Mononuclear cell (primary cell): Measurements from ENCODE around the gene ENTPD6. TPM values are rescaled to one million over a fixed set of nuclear protein-coding genes. Genes with fewer than 3 reads are reported as not detected.
"Not testable (repeated sequence)": the region's sequence is repeated elsewhere in the genome, so short reads cannot be mapped to it uniquely, and the experiment has no call there.

Experiments
- H3K27me3 ChIP-seq: 2 replicates; pipeline ENCODE4 v1.6.0; 2011; ENCODE audit warnings: low read length, control low read depth; ENCODE audit not compliant: insufficient read depth
- H3K4me1 ChIP-seq: 2 replicates; pipeline ENCODE4 v1.5.1; 2011; ENCODE audit warnings: mild to moderate bottlenecking, low read length, control low read depth; ENCODE audit not compliant: insufficient read depth
- H3K4me3 ChIP-seq: 2 replicates; pipeline ENCODE4 v1.5.1; 2011; ENCODE audit warnings: mild to moderate bottlenecking, low read length, moderate library complexity
- H3K9me3 ChIP-seq: 2 replicates; pipeline ENCODE4 v1.5.1; 2011; ENCODE audit warnings: low read depth, mild to moderate bottlenecking, control low read depth, low read length
- total RNA-seq: library from RNA; depleted of rRNA; stranded (reverse); fragments of >200 nt; gene quantifications from one replicate; pipeline ENCODE4 v1.2.3, GENCODE V29; 2012

ENTPD6 gene
- total RNA-seq, 1 donor, result 30.6 TPM

DNA sequence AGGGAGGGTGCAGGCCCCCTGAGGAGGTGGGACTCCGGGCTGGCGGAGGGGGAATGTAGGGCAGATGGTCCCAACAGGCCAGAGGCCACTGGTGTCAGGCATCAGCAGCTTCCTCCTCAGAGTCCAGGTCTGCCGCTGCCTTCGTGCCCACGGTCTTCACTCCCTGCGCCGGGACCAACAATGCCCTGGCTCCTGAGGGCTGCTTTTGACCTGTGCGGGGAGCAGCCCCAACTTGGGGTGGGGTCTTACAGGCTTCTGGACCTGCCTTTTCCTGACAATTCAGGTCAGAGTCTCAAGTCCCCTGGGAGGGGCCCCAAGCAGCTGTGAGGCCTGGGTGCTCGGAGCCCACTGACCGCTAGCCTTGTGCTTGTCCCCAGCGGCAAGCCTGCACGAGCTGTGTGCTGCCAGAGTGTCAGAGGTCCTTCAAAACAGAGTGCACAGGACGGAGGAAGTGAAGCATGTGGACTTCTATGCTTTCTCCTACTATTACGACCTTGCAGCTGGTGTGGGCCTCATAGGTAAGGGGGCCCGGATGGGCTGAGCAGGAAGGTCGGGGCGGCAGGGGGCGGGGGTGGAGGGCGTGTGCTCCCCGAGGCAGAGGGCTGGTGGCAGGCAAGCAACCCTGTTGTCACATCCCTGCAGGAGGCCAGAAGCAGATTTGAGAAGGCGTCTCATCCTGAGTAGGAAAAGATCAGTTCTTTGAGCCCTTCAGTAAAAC, 27.1 kb downstream of the ENTPD6 start:
- H3K9me3 ChIP-seq, result no peaks in the 10 kb centered on the region
- no peaks in the 10 kb centered on the region for H3K27me3 ChIP-seq
- H3K4me1 ChIP-seq, result peaks cover 6% of the 10 kb centered on the region
- no peak overlapping the region for H3K4me3 ChIP-seq

DNA sequence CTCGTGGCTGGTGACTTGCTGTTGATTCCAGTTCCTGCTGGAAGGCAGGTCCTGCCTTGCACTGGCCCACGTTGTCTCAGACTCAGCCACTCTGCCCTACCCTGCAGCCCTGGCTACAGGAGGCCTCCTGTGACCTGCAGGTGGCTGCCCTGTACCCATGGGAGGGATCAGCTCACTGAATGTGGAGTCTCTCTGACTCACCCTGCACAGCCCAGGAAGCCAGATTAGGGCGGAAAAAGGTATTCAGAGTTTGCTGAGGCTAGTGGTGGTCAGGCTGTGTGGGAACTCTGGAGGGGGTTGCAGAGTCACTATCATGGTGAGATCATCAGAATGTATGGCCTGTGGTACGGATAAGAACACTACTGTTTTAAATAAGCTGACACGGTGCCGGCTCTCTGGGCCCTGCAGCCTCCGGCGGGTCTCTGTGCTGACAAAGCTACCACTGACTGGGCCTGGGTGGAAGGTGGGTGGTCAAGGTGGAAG, 27.7 kb downstream of the ENTPD6 start:
- Histone ChIP-seq H3K4me1 (peaks cover 6% of the 10 kb centered on the region), H3K4me3 (no peak overlapping the region), H3K9me3 (no peaks in the 10 kb centered on the region), H3K27me3 (no peaks in the 10 kb centered on the region)

DNA sequence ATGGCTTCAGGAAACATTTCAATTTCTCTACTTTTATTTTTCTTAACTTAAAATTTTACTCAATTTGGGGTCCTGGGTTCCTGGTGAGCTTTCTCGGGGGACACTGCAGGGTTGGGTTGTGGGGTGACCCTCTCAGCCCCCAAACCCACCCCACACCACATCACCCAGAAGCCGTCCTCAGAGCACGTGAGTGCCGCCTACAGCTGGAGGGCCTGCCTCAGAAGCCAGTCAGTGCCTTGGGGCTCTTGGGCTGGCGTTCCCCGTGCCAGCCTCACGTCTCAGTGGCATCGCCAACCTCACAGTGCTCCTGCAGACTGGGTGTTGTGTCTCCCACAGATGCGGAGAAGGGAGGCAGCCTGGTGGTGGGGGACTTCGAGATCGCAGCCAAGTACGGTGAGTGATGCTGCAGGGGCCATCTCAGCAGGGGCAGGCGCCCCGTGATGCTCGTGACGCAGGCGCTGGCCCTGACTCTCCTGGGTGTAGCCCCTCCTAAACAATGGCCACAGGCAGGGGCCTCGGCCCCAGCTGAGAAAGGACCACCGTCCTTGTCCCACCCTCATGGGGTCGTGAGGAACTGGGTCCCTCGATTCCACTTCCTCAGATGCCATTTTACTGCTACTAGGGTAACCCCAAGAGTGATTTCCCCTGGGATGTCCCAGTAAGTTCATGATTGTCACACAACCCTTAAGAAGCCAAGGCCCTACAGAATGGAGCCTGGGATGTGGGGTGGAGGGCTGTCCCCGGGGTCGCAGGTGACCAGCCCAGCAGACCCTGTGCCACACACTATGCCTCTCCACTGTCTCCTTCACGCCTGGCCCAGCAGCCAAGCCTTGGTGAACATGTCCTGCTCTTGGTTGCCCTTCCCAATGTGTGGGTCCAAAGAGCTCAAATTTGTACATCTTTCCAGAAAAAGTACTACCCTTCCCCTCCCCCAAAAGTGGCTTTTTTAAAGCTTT, 28.5 kb downstream of the ENTPD6 start:
- no peaks in the 10 kb centered on the region for H3K9me3 ChIP-seq
- H3K4me1 ChIP-seq, result peaks cover 6% of the 10 kb centered on the region
- no peaks in the 10 kb centered on the region for H3K27me3 ChIP-seq
- H3K4me3 ChIP-seq, result no peak overlapping the region

- Histone ChIP-seq H3K9me3 (no peaks in the 10 kb centered on the region), H3K4me3 (no peak overlapping the region), H3K4me1 (peaks cover 6% of the 10 kb centered on the region), H3K27me3 (no peaks in the 10 kb centered on the region)
These were observed 29.4 kb downstream of the ENTPD6 start for GRCh38 chr20:25224941-25225340.

- Histone ChIP-seq H3K27me3 (no peaks in the 10 kb centered on the region), H3K4me3 (no peak overlapping the region), H3K4me1 (peaks cover 6% of the 10 kb centered on the region), H3K9me3 (no peaks in the 10 kb centered on the region)
These were observed 30.3 kb downstream of the ENTPD6 start for GRCh38 chr20:25225642-25226432.

DNA sequence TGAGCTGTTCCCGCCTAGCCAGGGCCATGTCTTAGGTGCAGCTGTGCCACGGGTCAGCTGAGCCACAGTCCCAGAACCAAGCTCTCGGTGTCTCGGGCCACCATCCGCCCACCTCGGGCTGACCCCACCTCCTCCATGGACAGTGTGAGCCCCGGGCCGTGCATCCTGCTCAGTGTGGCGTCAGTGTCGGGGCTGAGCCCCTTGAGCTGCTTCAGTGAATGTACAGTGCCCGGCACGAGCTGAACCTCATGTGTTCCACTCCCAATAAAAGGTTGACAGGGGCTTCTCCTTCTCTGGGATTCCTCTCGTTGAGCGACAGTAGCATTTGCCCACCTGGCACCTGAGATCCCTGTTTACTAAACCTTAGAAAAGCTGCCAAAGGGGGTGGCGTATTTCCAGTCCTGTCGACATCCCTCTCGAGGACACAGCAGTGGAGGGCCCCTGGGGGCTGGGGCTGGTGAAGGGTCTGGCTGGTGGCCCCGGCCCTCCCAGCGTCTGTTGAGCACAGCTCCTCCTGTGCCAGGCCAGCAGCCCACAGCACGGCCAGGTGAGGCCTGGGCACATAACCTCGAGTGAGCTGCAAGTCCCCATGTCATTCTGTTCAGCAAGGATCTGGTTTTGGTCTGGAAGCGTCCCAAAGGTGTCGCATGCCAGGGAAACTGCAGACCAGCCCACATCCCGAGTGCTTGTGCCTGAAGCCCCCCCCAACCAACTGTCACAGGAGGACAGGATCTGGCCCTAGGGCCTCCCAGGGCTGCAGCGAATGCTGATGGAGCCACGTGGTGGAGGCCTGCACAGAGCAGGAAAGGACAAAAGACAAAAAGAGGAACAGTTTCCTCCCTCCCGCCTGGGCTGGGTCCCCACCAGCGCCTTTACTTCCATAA, 31.2 kb downstream of the ENTPD6 start:
- peaks cover 6% of the 10 kb centered on the region for H3K4me1 ChIP-seq
- no peaks in the 10 kb centered on the region for H3K27me3 ChIP-seq
- H3K9me3 ChIP-seq, result no peaks in the 10 kb centered on the region

GRCh38 chr20:25227317-25227831, 31.9 kb downstream of the ENTPD6 start:
- no peaks in the 10 kb centered on the region for H3K9me3 ChIP-seq
- no peak overlapping the region for H3K4me3 ChIP-seq
- peaks cover 6% of the 10 kb centered on the region for H3K4me1 ChIP-seq
- no peaks in the 10 kb centered on the region for H3K27me3 ChIP-seq

More for the DNA sequence above, 31.2 kb downstream of the ENTPD6 start:
- no peak overlapping the region for H3K4me3 ChIP-seq

- Histone ChIP-seq H3K4me3 (no peak overlapping the region), H3K4me1 (peaks cover 6% of the 10 kb centered on the region), H3K27me3 (no peaks in the 10 kb centered on the region), H3K9me3 (no peaks in the 10 kb centered on the region)
These were observed 34.1 kb downstream of the ENTPD6 start for GRCh38 chr20:25229486-25230165.

- no peak overlapping the region for H3K4me3 ChIP-seq
- peaks cover 6% of the 10 kb centered on the region for H3K4me1 ChIP-seq
- H3K27me3 ChIP-seq, result no peaks in the 10 kb centered on the region
- H3K9me3 ChIP-seq, result no peaks in the 10 kb centered on the region
These were observed 34.8 kb downstream of the ENTPD6 start for GRCh38 chr20:25230166-25230831.

- H3K4me1 ChIP-seq, result peaks cover 9% of the 10 kb centered on the region
These were observed 37.7 kb downstream of the ENTPD6 start for GRCh38 chr20:25233016-25233772.

GRCh38 chr20:25234009-25234849, 38.7 kb downstream of the ENTPD6 start:
- H3K27me3 ChIP-seq, H3K4me3 ChIP-seq, H3K9me3 ChIP-seq: not testable (repeated sequence)
- H3K4me1 ChIP-seq, result peaks cover 14% of the 10 kb centered on the region

More at GRCh38 chr20:25233016-25233772, 37.7 kb downstream of the ENTPD6 start:
- no peak overlapping the region for H3K4me3 ChIP-seq
- no peaks in the 10 kb centered on the region for H3K27me3 ChIP-seq
- no peaks in the 10 kb centered on the region for H3K9me3 ChIP-seq
